ENCODE measurements around the gene SPEF1. TPM values are rescaled to one million over a fixed set of nuclear protein-coding genes. Genes with fewer than 3 reads are reported as not detected.

The SPEF1 gene
- total RNA-seq, 1 donor from 2014 or later, result 0.22 TPM

DNA sequence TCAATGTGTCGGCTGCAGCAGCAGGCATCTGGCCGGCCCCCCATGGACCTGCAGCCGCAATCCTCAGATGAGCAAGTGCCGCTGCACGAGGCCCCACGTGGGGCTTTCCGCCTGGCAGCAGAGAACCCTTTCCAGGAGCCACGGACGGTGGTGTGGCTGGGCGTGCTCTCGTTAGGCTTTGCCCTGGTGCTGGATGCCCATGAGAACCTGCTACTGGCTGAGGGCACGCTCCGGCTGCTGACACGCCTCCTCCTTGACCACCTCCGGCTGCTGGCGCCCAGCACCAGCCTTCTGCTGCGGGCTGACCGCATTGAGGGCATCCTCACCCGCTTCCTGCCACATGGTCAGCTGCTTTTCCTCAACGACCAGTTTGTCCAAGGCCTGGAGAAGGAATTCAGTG is 42.6 kb upstream of the SPEF1 start:
- TF ChIP-seq, protein P1, sequence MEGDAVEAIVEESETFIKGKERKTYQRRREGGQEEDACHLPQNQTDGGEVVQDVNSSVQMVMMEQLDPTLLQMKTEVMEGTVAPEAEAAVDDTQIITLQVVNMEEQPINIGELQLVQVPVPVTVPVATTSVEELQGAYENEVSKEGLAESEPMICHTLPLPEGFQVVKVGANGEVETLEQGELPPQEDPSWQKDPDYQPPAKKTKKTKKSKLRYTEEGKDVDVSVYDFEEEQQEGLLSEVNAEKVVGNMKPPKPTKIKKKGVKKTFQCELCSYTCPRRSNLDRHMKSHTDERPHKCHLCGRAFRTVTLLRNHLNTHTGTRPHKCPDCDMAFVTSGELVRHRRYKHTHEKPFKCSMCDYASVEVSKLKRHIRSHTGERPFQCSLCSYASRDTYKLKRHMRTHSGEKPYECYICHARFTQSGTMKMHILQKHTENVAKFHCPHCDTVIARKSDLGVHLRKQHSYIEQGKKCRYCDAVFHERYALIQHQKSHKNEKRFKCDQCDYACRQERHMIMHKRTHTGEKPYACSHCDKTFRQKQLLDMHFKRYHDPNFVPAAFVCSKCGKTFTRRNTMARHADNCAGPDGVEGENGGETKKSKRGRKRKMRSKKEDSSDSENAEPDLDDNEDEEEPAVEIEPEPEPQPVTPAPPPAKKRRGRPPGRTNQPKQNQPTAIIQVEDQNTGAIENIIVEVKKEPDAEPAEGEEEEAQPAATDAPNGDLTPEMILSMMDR (IDR thresholded peaks at IDR 0.05; ENCODE audit: partially characterized antibody, unreplicated experiment), result no peak
- Mint-ChIP-seq H3K9me3 (ENCODE audit: unreplicated experiment) (peaks cover 4% of the 10 kb centered on the region), H3K27ac (ENCODE audit: unreplicated experiment) (no peak overlapping the region), H3K36me3 (ENCODE audit: unreplicated experiment) (no peaks in the 10 kb centered on the region), H3K4me3 (ENCODE audit: unreplicated experiment) (no peak overlapping the region), H3K27me3 (ENCODE audit: unreplicated experiment) (peaks cover 13% of the 10 kb centered on the region), H3K4me1 (ENCODE audit: low read depth, unreplicated experiment) (peaks cover 5% of the 10 kb centered on the region)
- DNase-seq, result no peak

DNA sequence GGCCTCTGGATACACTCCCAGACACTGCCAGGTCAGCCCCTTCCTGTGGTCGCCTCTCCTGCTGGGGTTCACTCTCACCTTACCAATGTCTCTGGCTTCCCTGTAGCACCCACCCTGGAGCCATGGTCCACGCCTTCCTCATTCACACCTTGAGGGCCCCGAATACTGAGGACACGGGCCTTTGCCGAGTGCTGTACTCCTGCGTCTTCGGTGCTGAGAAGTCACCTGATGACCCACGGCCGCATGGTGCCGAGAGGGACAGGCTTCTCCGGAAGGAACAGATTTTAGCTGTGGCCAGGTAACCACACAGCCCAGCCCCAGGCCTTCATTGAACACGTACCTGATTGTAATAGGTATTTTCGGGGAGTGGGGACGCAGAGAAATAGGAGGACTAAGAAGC is 40.7 kb upstream of the SPEF1 start:
- Mint-ChIP-seq H3K4me1 (ENCODE audit: low read depth, unreplicated experiment) (peaks cover 12% of the 10 kb centered on the region), H3K27me3 (ENCODE audit: unreplicated experiment) (peaks cover 14% of the 10 kb centered on the region), H3K4me3 (ENCODE audit: unreplicated experiment) (peak overlapping the region; percentile 94), H3K9me3 (ENCODE audit: unreplicated experiment) (peaks cover 12% of the 10 kb centered on the region), H3K27ac (ENCODE audit: unreplicated experiment) (no peak overlapping the region), H3K36me3 (ENCODE audit: unreplicated experiment) (no peaks in the 10 kb centered on the region)
- no peak for DNase-seq
- TF ChIP-seq, protein P1 (IDR thresholded peaks at IDR 0.05; ENCODE audit: partially characterized antibody, unreplicated experiment), result no peak

DNA sequence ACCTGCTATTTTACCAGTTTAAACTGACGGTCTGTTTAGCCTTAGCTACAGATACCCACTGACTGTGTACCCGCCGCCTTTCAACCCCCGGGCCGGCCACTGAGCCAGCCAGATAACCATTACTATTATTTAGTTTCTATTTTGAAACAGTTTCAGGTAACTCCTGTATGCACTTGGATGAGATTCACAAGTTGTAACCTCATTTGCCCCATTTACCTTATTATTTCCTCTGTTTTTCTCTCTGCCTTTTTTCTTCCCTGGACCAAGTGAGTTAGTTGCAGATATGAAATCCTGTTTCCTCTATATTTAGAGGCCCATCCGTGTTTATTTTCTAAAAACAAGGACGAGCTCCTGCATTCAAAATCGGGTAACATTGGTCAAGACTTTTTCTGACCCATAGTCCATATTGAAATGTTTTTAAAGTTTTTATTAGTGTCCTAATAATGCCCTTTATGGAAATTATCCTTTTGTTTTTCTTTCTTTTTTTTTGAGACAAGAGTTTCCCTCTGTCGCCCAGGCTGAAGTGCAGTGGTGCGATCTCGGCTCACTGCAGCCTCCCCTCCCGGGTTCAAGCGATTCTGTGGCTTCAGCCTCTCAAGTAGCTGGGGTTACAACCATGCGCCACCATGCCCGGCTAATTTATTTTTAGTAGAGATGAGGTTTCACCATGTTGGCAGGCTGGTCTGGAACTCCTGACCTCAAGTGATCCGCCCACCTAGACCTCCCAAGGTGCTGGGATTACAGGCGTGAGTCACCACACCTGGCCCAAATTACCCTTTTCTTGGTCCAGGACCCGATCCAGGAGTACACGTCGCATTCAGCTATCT is 39.9 kb upstream of the SPEF1 start:
- Mint-ChIP-seq H3K4me1 (ENCODE audit: low read depth, unreplicated experiment) (peaks cover 15% of the 10 kb centered on the region), H3K27ac (ENCODE audit: unreplicated experiment) (peak overlapping the region; percentile 85), H3K36me3 (ENCODE audit: unreplicated experiment) (no peaks in the 10 kb centered on the region), H3K27me3 (ENCODE audit: unreplicated experiment) (peaks cover 11% of the 10 kb centered on the region), H3K4me3 (ENCODE audit: unreplicated experiment) (peak overlapping the region; percentile 94), H3K9me3 (ENCODE audit: unreplicated experiment) (peaks cover 14% of the 10 kb centered on the region)
- TF ChIP-seq, protein P1 (IDR thresholded peaks at IDR 0.05; ENCODE audit: partially characterized antibody, unreplicated experiment), result no peak
- DNase-seq, result no peak

DNA sequence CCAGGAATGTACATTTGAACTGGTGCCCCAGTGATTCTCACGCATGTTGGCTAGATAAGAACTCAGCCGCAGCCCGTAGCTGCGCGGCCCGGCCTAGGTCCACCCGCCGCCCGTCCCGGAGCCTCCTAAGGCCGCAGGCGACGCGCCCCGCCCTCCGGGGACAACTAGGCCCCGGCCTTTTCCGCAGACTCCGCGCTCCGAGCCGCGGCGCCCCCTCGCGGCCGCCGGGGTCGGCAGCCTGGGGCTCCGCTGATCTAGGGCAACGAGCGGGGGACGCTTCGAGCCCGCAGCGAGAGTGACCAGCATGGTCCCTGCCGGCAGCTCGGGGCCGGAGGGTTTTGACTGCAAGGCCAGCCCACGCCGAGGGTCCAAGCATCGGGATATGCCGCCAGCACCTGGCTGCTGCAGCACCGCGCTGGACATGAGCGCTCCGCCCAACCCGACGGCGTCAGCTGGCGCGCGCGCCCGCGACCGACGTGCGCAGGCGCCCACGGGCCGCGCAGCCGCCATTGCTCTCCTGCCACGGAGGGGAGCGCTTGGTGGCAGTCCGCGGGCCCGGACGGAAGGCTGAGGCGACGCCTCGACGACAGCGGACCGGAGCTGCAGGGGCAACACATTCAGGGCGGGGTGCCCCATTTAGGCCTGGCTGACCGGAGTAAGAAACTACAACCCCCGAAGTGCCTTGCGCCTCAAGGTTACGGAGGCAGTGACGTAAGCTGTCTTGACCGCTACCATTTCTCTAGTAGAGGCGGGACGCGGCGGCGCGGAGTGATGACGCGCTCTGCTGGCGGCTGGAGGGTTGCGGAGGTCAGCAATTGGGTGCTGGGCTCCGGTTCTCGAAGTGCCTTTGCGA is 39.0 kb upstream of the SPEF1 start, which contains the start of gene AP5S1:
AP5S1 (plus strand) TSS at position 500 of the 853 bp plus-strand sequence. CDS start 1,571 bp downstream, outside the sequence.
- DNase-seq, result peak; percentile 98
- Mint-ChIP-seq H3K27ac (ENCODE audit: unreplicated experiment) (peak within 1 kb of the TSS; percentile 87), H3K4me3 (ENCODE audit: unreplicated experiment) (peak within 1 kb of the TSS; percentile 94), H3K9me3 (ENCODE audit: unreplicated experiment) (peaks cover 15% of the 10 kb centered on the region), H3K36me3 (ENCODE audit: unreplicated experiment) (no peaks in the 10 kb centered on the region), H3K27me3 (ENCODE audit: unreplicated experiment) (peaks cover 11% of the 10 kb centered on the region), H3K4me1 (ENCODE audit: low read depth, unreplicated experiment) (peaks cover 15% of the 10 kb centered on the region)
- TF ChIP-seq, protein P1 (IDR thresholded peaks at IDR 0.05; ENCODE audit: partially characterized antibody, unreplicated experiment), result peak; percentile 99
